Type B pancreatic cell (in vitro differentiated cells): ENCODE measurements around the gene SLC47A1. TPM values are rescaled to one million over a fixed set of nuclear protein-coding genes. Genes with fewer than 3 reads are reported as not detected.

Experiments used
- DNase-seq: peaks from one replicate; pipeline ENCODE4 v3.0.0; 2021; ENCODE audit warnings: mixed read lengths; ENCODE audit not compliant: unreplicated experiment; ENCODE audit errors: extremely low spot score
- H3K27ac Mint-ChIP-seq: 2 replicates; pipeline ENCODE4 v1.8.0; 2021; ENCODE audit warnings: mild to moderate bottlenecking, mixed read lengths
- H3K27me3 Mint-ChIP-seq: 2 replicates; pipeline ENCODE4 v1.8.0; 2021; ENCODE audit warnings: mixed read lengths
- H3K36me3 Mint-ChIP-seq: 2 replicates; pipeline ENCODE4 v1.8.0; 2021; ENCODE audit warnings: mixed read lengths
- H3K4me1 Mint-ChIP-seq: one replicate; pipeline ENCODE4 v1.8.0; 2021; ENCODE audit warnings: mixed read lengths; ENCODE audit not compliant: unreplicated experiment
- H3K4me3 Mint-ChIP-seq: 2 replicates; pipeline ENCODE4 v1.8.0; 2021; ENCODE audit warnings: mild to moderate bottlenecking, mixed read lengths
- H3K9me3 Mint-ChIP-seq: 2 replicates; pipeline ENCODE4 v1.8.0; 2021; ENCODE audit warnings: mixed read lengths
- CTCF ChIP-seq: fragments of 200-600 bp; sonication (generic); conservative IDR thresholded peaks from 2 replicates; pipeline ENCODE4 v1.5.0; 2021; ENCODE audit warnings: antibody characterized with exemption, mild to moderate bottlenecking
- total RNA-seq: library from RNA; stranded (reverse); gene quantifications from 2 replicates; pipeline ENCODE4 v1.2.1, GENCODE V29; 2021; ENCODE audit warnings: low replicate concordance

The SLC47A1 gene
- total RNA-seq, 1 donor from 2014 or later = 5.9 TPM

DNA sequence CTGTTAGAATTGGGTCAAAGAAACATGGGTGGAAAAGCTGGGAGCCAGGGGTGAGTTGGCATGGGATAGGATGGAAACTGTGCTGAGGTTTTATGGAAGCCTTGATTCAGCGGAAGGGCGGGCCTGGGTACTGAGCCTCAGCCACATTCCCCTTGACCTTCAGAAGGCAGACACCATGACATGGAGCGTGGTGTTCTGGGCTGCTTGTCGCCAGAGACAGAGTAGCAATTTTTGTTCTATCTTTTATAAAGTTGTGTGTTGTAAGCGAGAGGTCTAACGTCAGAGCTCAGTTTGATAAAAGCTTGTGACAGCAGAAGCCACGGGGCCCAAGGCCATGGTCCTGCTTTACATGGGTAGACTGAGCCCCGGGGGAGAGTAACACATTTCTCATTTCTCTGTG, 50.2 kb downstream of the SLC47A1 start:
- DNase-seq = no peak
- Mint-ChIP-seq H3K27ac (no peak overlapping the region), H3K36me3 (no peaks in the 10 kb centered on the region), H3K4me1 (no peaks in the 10 kb centered on the region), H3K9me3 (no peaks in the 10 kb centered on the region), H3K27me3 (peaks cover 20% of the 10 kb centered on the region), H3K4me3 (no peak overlapping the region)
- TF ChIP-seq CTCF = no peak

DNA sequence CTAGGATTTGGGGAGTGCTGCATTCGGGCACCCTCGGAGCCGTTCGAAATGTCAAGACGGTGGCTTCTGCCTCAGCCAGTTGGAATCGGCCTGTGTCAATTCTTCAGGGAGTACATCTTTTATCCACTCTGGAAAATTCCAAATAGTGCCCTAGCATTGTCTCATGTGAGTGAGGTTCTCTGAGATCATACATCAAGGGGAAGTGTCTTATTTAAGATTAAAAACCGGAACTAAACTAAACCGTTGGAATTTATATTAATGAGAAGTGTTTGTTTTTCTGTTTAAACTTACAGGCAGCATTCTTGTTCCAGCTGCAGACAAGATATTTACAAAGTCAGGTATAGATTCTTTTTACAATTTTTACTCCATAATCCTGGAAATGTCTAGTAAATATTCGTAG, 56.8 kb downstream of the SLC47A1 start:
- Mint-ChIP-seq H3K27me3 (peaks cover 5% of the 10 kb centered on the region), H3K27ac (no peak overlapping the region), H3K4me3 (no peak overlapping the region), H3K4me1 (no peaks in the 10 kb centered on the region), H3K9me3 (no peaks in the 10 kb centered on the region), H3K36me3 (no peaks in the 10 kb centered on the region)
- DNase-seq = no peak
- TF ChIP-seq CTCF = no peak

GRCh38 chr17:19590912-19591551, 57.4 kb downstream of the SLC47A1 start:
- no peak for TF ChIP-seq CTCF
- H3K27me3 Mint-ChIP-seq = peaks cover 5% of the 10 kb centered on the region
- H3K36me3 Mint-ChIP-seq = no peaks in the 10 kb centered on the region
- H3K9me3 Mint-ChIP-seq = no peaks in the 10 kb centered on the region
- DNase-seq = no peak
- no peak overlapping the region for H3K4me3 Mint-ChIP-seq
- no peak overlapping the region for H3K27ac Mint-ChIP-seq
- H3K4me1 Mint-ChIP-seq = no peaks in the 10 kb centered on the region

DNA sequence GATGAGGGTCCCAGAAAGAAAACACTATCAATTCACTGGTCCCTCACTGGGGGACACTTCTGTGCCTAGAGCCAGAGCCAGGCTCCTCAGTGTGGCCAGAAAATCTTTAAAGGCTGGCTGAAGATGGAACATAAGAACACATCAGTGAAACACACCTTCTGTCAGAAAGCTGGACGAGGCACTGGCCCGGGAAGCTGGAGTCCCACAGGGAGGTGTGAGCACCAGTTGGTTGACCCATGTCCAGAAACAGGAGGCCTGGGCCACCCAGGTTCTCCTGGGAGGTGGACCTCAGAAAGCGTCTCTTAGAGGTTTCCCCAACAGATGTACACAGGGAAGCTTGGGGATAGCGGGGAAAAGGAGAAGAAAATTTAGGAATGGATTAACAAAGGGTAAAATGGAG, 58.7 kb downstream of the SLC47A1 start:
- Mint-ChIP-seq H3K27ac (no peak overlapping the region), H3K36me3 (no peaks in the 10 kb centered on the region)
- no peak for DNase-seq

GRCh38 chr17:19596869-19597268, 63.2 kb downstream of the SLC47A1 start:
- Mint-ChIP-seq H3K27ac (no peak overlapping the region), H3K9me3 (no peaks in the 10 kb centered on the region), H3K27me3 (peaks cover 2% of the 10 kb centered on the region), H3K36me3 (no peaks in the 10 kb centered on the region), H3K4me3 (no peak overlapping the region), H3K4me1 (no peaks in the 10 kb centered on the region)
- DNase-seq = no peak
- no peak for TF ChIP-seq CTCF

More for the DNA sequence above, 58.7 kb downstream of the SLC47A1 start:
- no peak overlapping the region for H3K4me3 Mint-ChIP-seq
- H3K9me3 Mint-ChIP-seq = no peaks in the 10 kb centered on the region
- TF ChIP-seq CTCF = no peak
- H3K4me1 Mint-ChIP-seq = no peaks in the 10 kb centered on the region
- H3K27me3 Mint-ChIP-seq = peaks cover 5% of the 10 kb centered on the region

GRCh38 chr17:19610311-19610710, 76.7 kb downstream of the SLC47A1 start:
- no peaks in the 10 kb centered on the region for H3K4me1 Mint-ChIP-seq
- H3K4me3 Mint-ChIP-seq = no peak overlapping the region
- H3K9me3 Mint-ChIP-seq = no peaks in the 10 kb centered on the region
- no peak overlapping the region for H3K27ac Mint-ChIP-seq
- no peaks in the 10 kb centered on the region for H3K36me3 Mint-ChIP-seq
- no peaks in the 10 kb centered on the region for H3K27me3 Mint-ChIP-seq
- no peak for TF ChIP-seq CTCF
- DNase-seq = no peak
